Loucy (cell line): ENCODE measurements around the gene IRF2BP1.

ENCODE experiments used
- H2AFZ ChIP-seq: fragments of 200-600 bp; sonication (generic); 2 replicates; pipeline ENCODE4 v1.6.0; 2016; ENCODE audit warnings: antibody characterized with exemption, mild to moderate bottlenecking, low read length, moderate library complexity
- H3F3A ChIP-seq: fragments of 200-600 bp; 2 replicates; pipeline ENCODE4 v1.6.0; 2016; ENCODE audit warnings: antibody characterized with exemption, low read depth, mild to moderate bottlenecking
- H3K27me3 ChIP-seq: fragments of 200-600 bp; sonication (generic); 2 replicates; pipeline ENCODE4 v1.6.1; 2014; ENCODE audit warnings: low read length, mild to moderate bottlenecking; ENCODE audit not compliant: insufficient read depth, poor library complexity, severe bottlenecking
- H3K36me3 ChIP-seq: fragments of 200-600 bp; sonication (generic); 2 replicates; pipeline ENCODE4 v1.6.1; 2016; ENCODE audit warnings: low read length; ENCODE audit not compliant: insufficient read depth
- H3K4me1 ChIP-seq: fragments of 200-600 bp; sonication (generic); 2 replicates; pipeline ENCODE4 v1.5.1; 2014; ENCODE audit warnings: low read length, mild to moderate bottlenecking; ENCODE audit not compliant: insufficient read depth, poor library complexity, severe bottlenecking
- H3K4me2 ChIP-seq: fragments of 200-600 bp; sonication (generic); 2 replicates; pipeline ENCODE4 v1.6.0; 2014; ENCODE audit warnings: antibody characterized with exemption, low read length, low read depth, mild to moderate bottlenecking; ENCODE audit not compliant: poor library complexity, severe bottlenecking
- H3K4me3 ChIP-seq: fragments of 200-600 bp; sonication (generic); 2 replicates; pipeline ENCODE4 v1.5.1; 2014; ENCODE audit warnings: low read length, mild to moderate bottlenecking, mixed read lengths; ENCODE audit not compliant: poor library complexity, severe bottlenecking
- H3K79me2 ChIP-seq: fragments of 200-600 bp; sonication (generic); 2 replicates; pipeline ENCODE4 v1.6.1; 2014; ENCODE audit warnings: low read length; ENCODE audit not compliant: insufficient read depth
- H3K9ac ChIP-seq: fragments of 200-600 bp; sonication (generic); 2 replicates; pipeline ENCODE4 v1.6.0; 2014; ENCODE audit warnings: mild to moderate bottlenecking, low read depth, low read length, moderate library complexity; ENCODE audit not compliant: poor library complexity, severe bottlenecking
- H3K9me2 ChIP-seq: fragments of 200-600 bp; sonication (generic); replicated peaks from 2 replicates; pipeline ENCODE4 v1.6.1; 2016; ENCODE audit warnings: low read depth, low read length, mixed read lengths
- H3K9me3 ChIP-seq: fragments of 200-600 bp; sonication (generic); 2 replicates; pipeline ENCODE4 v1.6.1; 2014; ENCODE audit warnings: mild to moderate bottlenecking, antibody characterized with exemption, low read length, low read depth; ENCODE audit not compliant: insufficient read depth
- H4K20me1 ChIP-seq: fragments of 200-600 bp; sonication (generic); 2 replicates; pipeline ENCODE4 v1.6.0; 2014; ENCODE audit warnings: antibody characterized with exemption, low read length, mild to moderate bottlenecking; ENCODE audit not compliant: insufficient read depth, poor library complexity, severe bottlenecking
- CTCF ChIP-seq: fragments of 200-600 bp; sonication (generic); conservative IDR thresholded peaks from 2 replicates; pipeline ENCODE4 v1.5.1; 2014; ENCODE audit warnings: mild to moderate bottlenecking, antibody characterized with exemption, low read length
- EZH2phosphoT487 ChIP-seq: fragments of 200-600 bp; IDR thresholded peaks from 2 replicates; pipeline ENCODE4 v1.6.1; 2018; ENCODE audit warnings: antibody characterized with exemption, mild to moderate bottlenecking, moderate library complexity, borderline replicate concordance

Gene IRF2BP1

GRCh38 chr19:45847663-45848062, 38.3 kb downstream of the IRF2BP1 start:
- no peak overlapping the region for H3K4me2 ChIP-seq
- no peaks in the 10 kb centered on the region for H3F3A ChIP-seq
- H3K9me2 ChIP-seq: no peaks in the 10 kb centered on the region
- H4K20me1 ChIP-seq: peaks cover 3% of the 10 kb centered on the region
- no peaks in the 10 kb centered on the region for H3K27me3 ChIP-seq
- no peak overlapping the region for H3K9ac ChIP-seq
- no peaks in the 10 kb centered on the region for H3K4me1 ChIP-seq
- H2AFZ ChIP-seq: no peak overlapping the region
- no peaks in the 10 kb centered on the region for H3K9me3 ChIP-seq
- H3K36me3 ChIP-seq: peaks cover 61% of the 10 kb centered on the region; the same call in 1 of the 2 replicates
- H3K4me3 ChIP-seq: no peak overlapping the region
- H3K79me2 ChIP-seq: no peaks in the 10 kb centered on the region
- no peak for TF ChIP-seq CTCF
- TF ChIP-seq EZH2phosphoT487: no peak

GRCh38 chr19:45842198-45842597, 43.7 kb downstream of the IRF2BP1 start:
- H4K20me1 ChIP-seq: no peaks in the 10 kb centered on the region
- H3K9me3 ChIP-seq: no peaks in the 10 kb centered on the region
- no peak overlapping the region for H3K9ac ChIP-seq
- no peaks in the 10 kb centered on the region for H3K79me2 ChIP-seq
- no peak overlapping the region for H3K4me2 ChIP-seq
- no peaks in the 10 kb centered on the region for H3F3A ChIP-seq
- H3K4me3 ChIP-seq: no peak overlapping the region
- H3K4me1 ChIP-seq: no peaks in the 10 kb centered on the region
- H2AFZ ChIP-seq: no peak overlapping the region
- H3K27me3 ChIP-seq: no peaks in the 10 kb centered on the region
- no peak for TF ChIP-seq EZH2phosphoT487
- no peak for TF ChIP-seq CTCF
- peaks cover 57% of the 10 kb centered on the region; the same call in 1 of the 2 replicates for H3K36me3 ChIP-seq
- no peaks in the 10 kb centered on the region for H3K9me2 ChIP-seq

GRCh38 chr19:45834970-45835369, 51.0 kb downstream of the IRF2BP1 start:
- Histone ChIP-seq H3K4me1 (no peaks in the 10 kb centered on the region), H4K20me1 (no peaks in the 10 kb centered on the region), H3K27me3 (no peaks in the 10 kb centered on the region), H3F3A (no peaks in the 10 kb centered on the region), H3K9me3 (no peaks in the 10 kb centered on the region), H3K9me2 (no peaks in the 10 kb centered on the region), H3K4me2 (no peak overlapping the region), H3K4me3 (no peak overlapping the region), H3K79me2 (no peaks in the 10 kb centered on the region), H3K9ac (no peak overlapping the region), H3K36me3 (peaks cover 75% of the 10 kb centered on the region; the same call in 1 of the 2 replicates), H2AFZ (no peak overlapping the region)
- TF ChIP-seq CTCF (no peak), EZH2phosphoT487 (no peak)
